SIG-M5 treated with dmso at 0.1 percent for 504 hours (cell line): ENCODE measurements around the gene PTPRF.
A peak's percentile ranks its signal among the peaks of the same experiment; 100 is the strongest.
"Not testable (repeated sequence)": the region's sequence is repeated elsewhere in the genome, so short reads cannot be mapped to it uniquely, and the experiment has no call there.

ENCODE experiments used
- DNase-seq: peaks from one replicate; lab custom pipeline; 2025; ENCODE audit not compliant: unreplicated experiment; lab: John Stamatoyannopoulos, UW

The PTPRF gene

DNA sequence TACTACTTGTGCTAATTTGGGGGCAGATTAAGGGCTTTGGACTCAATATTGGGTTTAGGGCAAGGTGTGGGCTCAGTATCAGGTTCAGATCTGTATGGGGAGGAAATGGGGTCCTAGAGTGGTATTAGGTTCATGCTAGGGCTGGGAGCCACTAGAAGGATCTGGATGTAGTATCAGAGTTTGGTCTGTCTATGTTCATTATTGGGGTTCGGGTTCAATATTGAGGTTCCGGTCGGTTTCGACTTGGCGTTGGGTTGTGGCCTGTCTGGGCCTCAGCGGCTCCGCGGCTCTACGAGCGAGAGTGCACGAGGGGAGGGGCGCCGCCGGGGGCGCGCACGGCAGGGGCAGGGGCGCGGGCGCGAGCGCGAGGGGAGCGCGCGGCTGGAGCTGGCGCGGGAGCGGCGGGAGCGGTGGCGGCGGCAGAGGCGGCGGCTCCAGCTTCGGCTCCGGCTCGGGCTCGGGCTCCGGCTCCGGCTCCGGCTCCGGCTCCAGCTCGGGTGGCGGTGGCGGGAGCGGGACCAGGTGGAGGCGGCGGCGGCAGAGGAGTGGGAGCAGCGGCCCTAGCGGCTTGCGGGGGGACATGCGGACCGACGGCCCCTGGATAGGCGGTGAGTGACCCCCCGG, at the start of gene PTPRF:
Gene PTPRF (plus strand): TSS at position 401 of the 624 bp plus-strand sequence. CDS start 14,193 bp downstream, outside the sequence.
- peak; percentile 11 for DNase-seq

- no peak for DNase-seq
These were observed 49.2 kb upstream of the PTPRF start for GRCh38 chr1:43481491-43481890.

GRCh38 chr1:43482215-43482614, 48.5 kb upstream of the PTPRF start:
- DNase-seq = no peak

DNA sequence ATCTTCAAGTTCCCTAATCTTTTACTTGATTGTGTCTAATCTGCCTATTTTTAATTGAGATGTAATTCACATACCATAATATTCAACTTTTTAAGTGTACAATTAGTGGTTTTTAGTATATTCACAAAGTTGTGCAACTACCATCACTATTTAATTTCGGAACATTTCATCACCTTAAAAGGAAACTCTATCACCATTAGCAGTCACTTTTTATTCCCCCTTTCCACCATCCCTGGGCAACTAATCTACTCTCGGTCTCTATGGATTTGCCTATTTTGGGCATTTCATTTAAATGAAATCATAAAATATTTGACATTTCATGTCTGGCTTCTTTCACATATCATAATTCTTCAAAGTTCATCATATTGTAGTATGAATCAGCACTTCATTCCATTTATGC, 46.3 kb upstream of the PTPRF start:
- DNase-seq = no peak

GRCh38 chr1:43488165-43488564, 42.5 kb upstream of the PTPRF start:
- no peak for DNase-seq

DNA sequence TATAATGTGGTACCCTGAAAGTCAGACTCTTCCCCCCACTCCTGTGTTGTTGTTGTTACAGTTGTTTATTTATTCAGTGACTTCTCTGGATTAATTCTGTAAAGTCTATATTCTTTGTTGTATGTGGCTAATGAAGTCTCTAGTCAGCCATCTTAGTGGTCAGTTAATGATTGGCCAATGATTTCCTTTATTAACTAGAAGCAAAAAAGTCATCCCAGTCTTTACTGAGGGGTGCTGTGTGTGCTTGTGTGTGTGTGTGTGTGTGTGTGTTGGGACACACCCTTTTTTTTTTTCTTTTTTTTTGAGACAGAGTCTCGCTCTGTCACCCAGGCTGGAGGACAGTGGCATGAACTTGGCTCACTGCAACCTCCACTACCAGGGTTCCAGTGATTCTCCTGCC, 39.6 kb upstream of the PTPRF start:
- DNase-seq = no peak

GRCh38 chr1:43492826-43493225, 37.9 kb upstream of the PTPRF start:
- DNase-seq = no peak

GRCh38 chr1:43493661-43494450, 36.8 kb upstream of the PTPRF start:
- no peak for DNase-seq

- DNase-seq = no peak
These were observed 35.5 kb upstream of the PTPRF start for GRCh38 chr1:43495204-43495603.

DNA sequence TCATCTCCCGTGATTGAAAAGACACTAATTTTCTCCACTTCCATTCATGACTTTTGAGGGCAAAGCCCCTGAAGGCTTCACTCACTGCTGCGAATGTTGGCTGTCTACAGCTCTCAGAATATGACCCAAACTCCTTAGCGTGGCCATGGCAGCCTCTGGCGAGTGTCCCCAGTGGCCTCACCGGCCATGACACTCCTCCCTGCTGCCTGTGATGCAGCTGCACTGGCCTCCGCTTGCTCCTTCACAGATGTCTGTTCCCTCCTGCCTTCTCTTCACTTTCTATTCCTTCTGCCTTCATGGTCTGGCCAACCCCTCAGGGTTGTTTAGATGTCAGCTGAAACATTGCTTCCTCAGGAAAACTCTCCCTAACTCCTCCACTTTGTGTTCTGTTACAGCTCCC, 30.8 kb upstream of the PTPRF start:
- no peak for DNase-seq

DNA sequence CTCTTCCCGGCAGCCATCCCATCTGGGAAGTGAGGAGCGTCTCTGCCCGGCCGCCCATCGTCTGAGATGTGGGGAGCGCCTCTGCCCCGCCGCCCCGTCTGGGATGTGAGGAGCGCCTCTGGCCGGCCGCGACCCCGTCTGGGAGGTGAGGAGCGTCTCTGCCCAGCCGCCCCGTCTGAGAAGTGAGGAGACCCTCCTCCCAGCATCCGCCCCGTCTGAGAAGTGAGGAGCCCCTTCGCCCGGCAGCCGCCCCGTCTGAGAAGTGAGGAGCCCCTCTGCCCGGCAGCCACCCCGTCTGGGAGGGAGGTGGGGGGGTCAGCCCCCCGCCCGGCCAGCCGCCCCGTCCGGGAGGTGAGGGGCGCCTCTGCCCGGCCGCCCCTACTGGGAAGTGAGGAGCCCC, 28.9 kb upstream of the PTPRF start:
- not testable (repeated sequence) for DNase-seq

DNA sequence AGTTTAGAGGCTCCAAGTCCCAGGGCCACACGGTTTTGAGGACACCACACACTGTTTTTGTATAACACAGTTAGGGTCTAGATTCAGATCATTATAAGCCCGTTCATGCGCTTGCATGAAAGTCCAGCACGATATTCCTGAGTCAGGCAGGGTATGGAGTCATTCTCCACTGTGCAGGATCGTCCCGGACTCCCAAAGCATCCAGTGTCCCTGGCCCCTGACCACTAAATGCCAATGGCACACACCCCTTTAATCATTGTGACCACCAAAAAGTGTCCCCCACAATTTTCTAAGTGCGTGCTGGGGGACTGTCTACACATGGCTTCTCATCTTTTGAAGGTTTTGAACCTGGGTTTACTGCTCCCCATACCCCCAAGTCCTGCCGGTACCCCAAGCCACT, 27.1 kb upstream of the PTPRF start:
- DNase-seq = no peak

- DNase-seq = no peak
These were observed 25.5 kb upstream of the PTPRF start for GRCh38 chr1:43505077-43505780.

GRCh38 chr1:43506233-43506632, 24.4 kb upstream of the PTPRF start:
- no peak for DNase-seq

- DNase-seq = no peak
These were observed 23.1 kb upstream of the PTPRF start for GRCh38 chr1:43507296-43508295.

DNA sequence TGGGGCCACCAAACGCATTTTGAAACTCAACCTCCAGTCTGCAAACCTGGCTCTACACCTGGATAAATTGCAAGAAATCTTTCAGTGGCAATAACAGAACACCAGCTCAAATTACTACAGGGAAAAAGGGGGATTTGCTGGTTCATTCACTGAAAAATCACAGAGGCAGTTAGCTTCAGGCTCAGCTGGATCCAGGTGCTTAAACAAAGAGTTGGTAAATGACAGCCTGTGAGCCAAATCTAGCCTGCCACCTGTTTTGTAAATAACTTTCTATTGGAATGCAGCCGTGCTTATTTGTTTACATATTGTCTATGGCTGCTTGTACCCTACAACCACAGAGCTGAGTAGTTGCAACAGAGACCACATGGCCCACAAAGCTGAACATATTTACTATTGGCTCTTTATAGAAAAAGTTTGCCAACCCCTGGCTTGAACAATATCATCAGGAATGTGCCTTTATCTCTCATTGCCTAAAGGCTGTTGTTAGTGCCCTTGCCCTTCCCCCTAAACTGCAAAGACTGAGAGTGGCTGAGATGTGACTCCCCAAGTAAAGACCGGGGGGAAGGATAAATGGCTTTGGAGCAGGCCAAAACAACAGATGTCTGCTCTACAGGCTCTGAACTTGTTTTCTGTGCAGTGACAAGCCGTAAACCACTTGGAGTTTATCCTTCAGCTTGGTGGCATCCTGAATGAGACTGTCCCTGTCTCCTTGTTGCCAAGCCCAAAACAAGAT, 21.5 kb upstream of the PTPRF start:
- DNase-seq = no peak

DNA sequence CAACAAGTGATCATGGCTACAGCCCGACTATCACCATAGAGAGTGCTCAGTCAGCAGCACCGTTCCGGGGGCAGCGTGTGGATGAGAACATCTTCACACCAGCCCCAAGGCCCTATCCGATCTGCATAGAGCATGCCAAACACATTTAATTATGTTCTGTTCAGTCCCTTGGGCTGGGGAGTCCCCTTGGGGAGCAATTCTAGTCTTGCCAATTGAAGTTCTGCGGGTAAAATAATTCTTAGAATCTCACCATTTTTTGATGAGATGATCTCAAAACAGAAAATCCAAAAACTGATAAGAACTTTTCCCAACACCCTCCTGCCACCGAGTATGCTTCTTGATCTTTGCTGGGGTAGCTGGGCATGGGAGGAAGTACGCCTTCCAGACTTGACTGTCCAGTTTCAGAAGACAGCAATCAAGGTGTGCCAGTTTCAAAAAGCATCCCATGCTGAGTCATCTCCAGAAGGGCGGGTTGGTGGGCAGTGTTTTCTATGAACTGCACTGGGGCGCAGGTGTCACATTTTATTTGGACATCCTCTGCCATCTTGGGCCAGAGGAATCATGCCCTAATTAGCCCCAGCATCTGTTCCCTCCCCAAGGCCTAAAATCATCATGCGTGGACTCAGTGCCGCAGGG, 20.8 kb upstream of the PTPRF start:
- no peak for DNase-seq

GRCh38 chr1:43510621-43511020, 20.1 kb upstream of the PTPRF start:
- no peak for DNase-seq

- DNase-seq = no peak
These were observed 19.3 kb upstream of the PTPRF start for GRCh38 chr1:43511394-43511793.

DNA sequence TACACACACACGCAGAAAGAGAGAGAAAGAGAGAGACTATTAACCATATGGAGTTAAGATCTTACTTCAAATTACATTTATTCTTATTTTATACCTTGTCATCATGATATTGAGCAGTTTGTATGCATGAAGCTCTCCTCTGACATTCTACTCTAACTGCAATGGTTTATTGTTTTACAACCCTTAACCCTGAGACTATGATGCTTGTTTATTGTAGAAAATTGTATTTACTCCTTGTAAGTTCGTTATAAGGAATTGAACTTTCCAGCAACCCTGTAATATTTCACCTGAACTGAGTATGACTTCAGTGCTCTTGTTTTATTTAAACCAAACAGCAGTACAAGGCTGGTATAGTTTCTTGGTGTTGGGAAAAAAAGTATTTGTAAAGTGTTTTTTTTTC, 18.6 kb upstream of the PTPRF start:
- DNase-seq = no peak
